GM12892 (cell line): ENCODE results near the gene CD109.

Experiments used
- DNase-seq: peaks from one replicate; pipeline ENCODE4 v3.0.0; 2011; ENCODE audit not compliant: insufficient read length
- FAIRE-seq: peaks from 2 replicates; lab custom pipeline; 2011; peaks lifted over from hg19 to GRCh38; lab: Jason Lieb, UNC
- POLR2A ChIP-seq: IDR thresholded peaks from 2 replicates; pipeline ENCODE4 v1.6.1; 2011; ENCODE audit warnings: low read depth, low read length, control low read depth
- POLR2AphosphoS5 ChIP-seq: IDR thresholded peaks from 2 replicates; pipeline ENCODE4 v1.6.1; 2011; ENCODE audit warnings: low read depth, low read length, control low read depth
- TAF1 ChIP-seq: IDR thresholded peaks from 2 replicates; pipeline ENCODE4 v1.6.1; 2011; ENCODE audit warnings: low read depth, mild to moderate bottlenecking, control low read depth, low read length, borderline replicate concordance

Gene CD109

GRCh38 chr6:73734832-73735453, 38.9 kb downstream of the CD109 start:
- TF ChIP-seq TAF1 (no peak), POLR2AphosphoS5 (no peak), POLR2A (no peak)
- FAIRE-seq, result no peak

GRCh38 chr6:73738367-73739028, 42.5 kb downstream of the CD109 start:
- no peak for TF ChIP-seq POLR2AphosphoS5
- TF ChIP-seq TAF1, result no peak
- TF ChIP-seq POLR2A, result no peak
- DNase-seq (no peak), FAIRE-seq (no peak)

More at GRCh38 chr6:73734832-73735453, 38.9 kb downstream of the CD109 start:
- no peak for DNase-seq

DNA sequence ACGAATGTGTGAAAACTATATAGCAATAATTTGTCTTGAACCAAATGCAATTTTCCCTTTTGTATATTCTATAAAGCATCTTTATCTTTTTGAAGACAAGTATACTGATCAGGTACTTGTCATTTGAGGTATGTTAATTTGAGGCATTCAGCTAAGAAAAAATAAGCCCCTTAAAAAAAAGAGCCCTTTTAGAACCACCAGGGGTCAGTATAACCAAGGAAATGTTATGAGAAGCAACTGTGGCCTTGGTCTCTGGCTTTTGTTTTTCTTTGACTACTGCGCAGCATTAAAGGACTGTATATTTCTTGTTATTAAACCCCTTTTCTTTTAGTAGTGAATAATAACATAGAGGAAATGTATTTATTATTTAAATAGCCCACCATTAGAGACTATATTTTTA, 43.1 kb downstream of the CD109 start:
- FAIRE-seq (peak; percentile 76), DNase-seq (no peak)
- TF ChIP-seq POLR2A (no peak), POLR2AphosphoS5 (no peak), TAF1 (no peak)

- no peak for FAIRE-seq
- no peak for DNase-seq
- no peak for TF ChIP-seq POLR2AphosphoS5
- no peak for TF ChIP-seq POLR2A
- TF ChIP-seq TAF1, result no peak
Measured at GRCh38 chr6:73742433-73742832, 46.4 kb downstream of the CD109 start.

DNA sequence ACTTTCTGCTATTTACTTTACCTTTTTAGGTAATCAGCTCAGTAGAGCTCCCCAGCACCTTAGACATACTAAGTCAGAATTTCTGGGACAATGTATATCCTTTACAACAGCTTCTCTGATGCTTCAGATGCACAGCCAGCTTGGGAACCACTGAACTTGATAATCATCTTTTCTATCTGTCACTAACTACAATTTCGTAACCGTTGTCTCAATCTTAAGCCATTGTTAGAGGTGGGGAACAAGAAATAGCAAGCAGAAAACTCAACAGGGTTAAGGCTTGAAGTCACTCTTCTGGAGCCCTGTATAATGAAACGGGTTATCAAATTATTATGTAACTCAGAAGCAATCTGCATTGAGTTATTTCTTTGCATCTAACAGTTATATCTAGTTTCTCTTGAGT, 47.1 kb downstream of the CD109 start:
- TF ChIP-seq POLR2AphosphoS5 (no peak), TAF1 (no peak), POLR2A (no peak)
- no peak for FAIRE-seq
- DNase-seq, result no peak

- DNase-seq (no peak), FAIRE-seq (peak; percentile 24)
- TF ChIP-seq POLR2A (no peak), POLR2AphosphoS5 (no peak), TAF1 (no peak)
Measured at GRCh38 chr6:73743556-73743955, 47.6 kb downstream of the CD109 start.

DNA sequence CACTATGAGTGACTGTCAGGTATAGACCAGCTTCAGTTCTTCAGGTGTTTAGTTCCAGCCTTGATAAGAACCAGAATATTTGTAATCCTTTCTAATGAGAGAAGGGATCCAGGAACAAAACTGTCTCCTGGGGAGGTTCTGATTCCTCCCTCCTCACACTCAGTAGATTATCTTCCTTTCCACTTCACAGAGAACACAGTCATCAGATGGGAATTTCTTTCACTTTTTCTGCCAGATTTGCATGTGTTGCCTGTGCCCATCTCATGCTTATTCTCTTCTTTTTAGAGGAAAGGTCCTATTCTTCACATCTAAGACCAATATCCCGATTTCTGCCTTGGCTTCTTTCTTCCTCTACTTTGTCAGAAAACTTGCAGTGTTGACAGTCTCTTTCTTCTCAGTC, 50.8 kb downstream of the CD109 start:
- TF ChIP-seq TAF1 (no peak), POLR2AphosphoS5 (no peak), POLR2A (no peak)
- DNase-seq (no peak), FAIRE-seq (no peak)

- TF ChIP-seq POLR2A, result no peak
- TF ChIP-seq POLR2AphosphoS5, result no peak
- no peak for TF ChIP-seq TAF1
- peak; percentile 73 for FAIRE-seq
- no peak for DNase-seq
Measured at GRCh38 chr6:73747289-73747688, 51.3 kb downstream of the CD109 start.

GRCh38 chr6:73752943-73753342, 56.9 kb downstream of the CD109 start:
- no peak for TF ChIP-seq POLR2A
- TF ChIP-seq TAF1, result no peak
- TF ChIP-seq POLR2AphosphoS5, result no peak
- DNase-seq (no peak), FAIRE-seq (no peak)

- FAIRE-seq, result peak; percentile 5
Measured at GRCh38 chr6:73766040-73766439, 70.0 kb downstream of the CD109 start.

GRCh38 chr6:73768558-73768957, 72.6 kb downstream of the CD109 start:
- FAIRE-seq (peak; percentile 42), DNase-seq (no peak)
- TF ChIP-seq TAF1, result no peak
- no peak for TF ChIP-seq POLR2AphosphoS5
- TF ChIP-seq POLR2A, result no peak

More at GRCh38 chr6:73766040-73766439, 70.0 kb downstream of the CD109 start:
- TF ChIP-seq POLR2A (no peak), TAF1 (no peak), POLR2AphosphoS5 (no peak)
- no peak for DNase-seq

GRCh38 chr6:73769976-73770375, 74.0 kb downstream of the CD109 start:
- FAIRE-seq (no peak), DNase-seq (no peak)
- TF ChIP-seq TAF1, result no peak
- no peak for TF ChIP-seq POLR2A
- TF ChIP-seq POLR2AphosphoS5, result no peak
